NB4 (cell line): ENCODE measurements around the gene TXNDC5.

Experiments
- DNase-seq: peaks from one replicate; pipeline ENCODE4 v3.0.0; 2010; ENCODE audit warnings: low read depth
- H3K4me3 ChIP-seq: one replicate; pipeline ENCODE4 v1.5.1; 2011; ENCODE audit warnings: mild to moderate bottlenecking, low read depth, low read length, moderate library complexity
- MAX ChIP-seq: IDR thresholded peaks from 2 replicates; pipeline ENCODE4 v1.6.1; 2011; ENCODE audit warnings: low read depth, low read length
- MYC ChIP-seq: IDR thresholded peaks from 2 replicates; pipeline ENCODE4 v1.6.1; 2011; ENCODE audit warnings: low read depth, low read length
- POLR2A ChIP-seq: IDR thresholded peaks from 2 replicates; pipeline ENCODE4 v1.6.1; 2011; ENCODE audit warnings: mild to moderate bottlenecking; ENCODE audit not compliant: insufficient read length; ENCODE audit errors: extremely low read depth
- TF ChIP-seq, protein P1 (sequence below): IDR thresholded peaks from one replicate; pipeline ENCODE4 v1.5.1; 2012; ENCODE audit warnings: low read depth, low read length

The TXNDC5 gene

GRCh38 chr6:7833751-7834070, 76.9 kb downstream of the TXNDC5 start:
- no peak overlapping the region for H3K4me3 ChIP-seq
- DNase-seq = no peak
- TF ChIP-seq MAX = no peak
- TF ChIP-seq, protein P1, sequence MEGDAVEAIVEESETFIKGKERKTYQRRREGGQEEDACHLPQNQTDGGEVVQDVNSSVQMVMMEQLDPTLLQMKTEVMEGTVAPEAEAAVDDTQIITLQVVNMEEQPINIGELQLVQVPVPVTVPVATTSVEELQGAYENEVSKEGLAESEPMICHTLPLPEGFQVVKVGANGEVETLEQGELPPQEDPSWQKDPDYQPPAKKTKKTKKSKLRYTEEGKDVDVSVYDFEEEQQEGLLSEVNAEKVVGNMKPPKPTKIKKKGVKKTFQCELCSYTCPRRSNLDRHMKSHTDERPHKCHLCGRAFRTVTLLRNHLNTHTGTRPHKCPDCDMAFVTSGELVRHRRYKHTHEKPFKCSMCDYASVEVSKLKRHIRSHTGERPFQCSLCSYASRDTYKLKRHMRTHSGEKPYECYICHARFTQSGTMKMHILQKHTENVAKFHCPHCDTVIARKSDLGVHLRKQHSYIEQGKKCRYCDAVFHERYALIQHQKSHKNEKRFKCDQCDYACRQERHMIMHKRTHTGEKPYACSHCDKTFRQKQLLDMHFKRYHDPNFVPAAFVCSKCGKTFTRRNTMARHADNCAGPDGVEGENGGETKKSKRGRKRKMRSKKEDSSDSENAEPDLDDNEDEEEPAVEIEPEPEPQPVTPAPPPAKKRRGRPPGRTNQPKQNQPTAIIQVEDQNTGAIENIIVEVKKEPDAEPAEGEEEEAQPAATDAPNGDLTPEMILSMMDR = no peak
- no peak for TF ChIP-seq POLR2A
- no peak for TF ChIP-seq MYC

DNA sequence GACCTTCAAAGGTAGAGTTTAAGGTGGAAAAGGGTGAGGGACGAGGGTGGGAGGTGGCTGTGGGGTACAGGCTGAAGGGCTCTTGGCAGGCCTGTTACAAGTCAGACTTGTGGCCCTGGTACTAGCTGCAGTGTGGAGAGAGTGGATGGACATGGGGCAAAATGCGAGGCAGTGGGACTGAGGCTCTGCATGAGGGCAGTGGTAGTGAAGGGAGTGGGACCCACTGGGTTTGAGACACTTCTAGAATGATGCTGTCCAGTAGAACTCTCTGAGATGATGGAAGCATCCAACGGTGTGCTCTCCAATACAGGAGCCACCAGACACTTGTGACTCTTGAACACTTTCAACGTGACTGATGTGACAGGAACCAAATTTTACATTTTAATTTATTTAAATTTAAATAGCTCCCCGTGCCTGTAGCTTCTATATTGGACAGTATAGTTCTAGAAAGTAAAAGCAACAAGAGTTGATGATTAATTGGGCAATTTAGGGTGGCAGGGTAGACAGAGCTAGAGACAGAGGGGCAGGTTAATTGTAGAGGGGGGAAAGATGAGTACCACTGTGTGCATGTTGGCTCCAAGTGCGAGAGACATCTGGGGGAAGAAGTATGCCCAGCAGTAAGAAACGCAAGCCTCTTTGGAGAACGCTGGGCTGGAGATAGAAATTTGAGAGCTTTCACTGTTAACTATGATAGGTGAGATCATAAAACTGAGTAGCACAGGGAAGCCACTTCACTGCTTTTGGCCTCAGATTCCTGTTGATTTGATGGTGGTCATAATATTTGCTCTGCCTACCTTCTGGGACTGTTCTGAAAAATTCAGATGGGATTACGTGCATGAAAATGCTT, 77.5 kb downstream of the TXNDC5 start:
- H3K4me3 ChIP-seq = no peak overlapping the region
- TF ChIP-seq MAX (no peak), MYC (no peak), POLR2A (no peak)
- TF ChIP-seq, protein P1 = no peak
- no peak for DNase-seq
